Liver (tissue), 9 donors: ENCODE data around the gene GRAMD4. TPM values are rescaled to one million over a fixed set of nuclear protein-coding genes. Genes with fewer than 3 reads are reported as not detected.

Experiments
- DNase-seq: peaks from one replicate; pipeline ENCODE4 v3.0.0-alpha.2; 2017; ENCODE audit warnings: low spot score
- H3K27ac ChIP-seq, 2 donors: one replicate each; pipeline ENCODE4 v1.7.0; 2013; ENCODE audit warnings: inconsistent platforms in 2 of 2, low read length in 2 of 2, control low read depth in 1 of 2, low read depth in 1 of 2, mild to moderate bottlenecking in 1 of 2
- H3K27me3 ChIP-seq, 4 donors: one replicate each; pipeline versions ENCODE4 v1.6.1 to v1.7.0; 2013; ENCODE audit warnings: low read length in 3 of 4, inconsistent platforms in 1 of 4, mild to moderate bottlenecking in 1 of 4, moderate library complexity in 1 of 4; ENCODE audit not compliant: control insufficient read depth in 4 of 4, insufficient read depth in 4 of 4
- H3K36me3 ChIP-seq, 4 donors: one replicate each; pipeline versions ENCODE4 v1.6.1 to v1.7.0; 2013; ENCODE audit warnings: low read length in 3 of 4, mild to moderate bottlenecking in 3 of 4, low read depth in 1 of 4, moderate library complexity in 1 of 4; ENCODE audit not compliant: control insufficient read depth in 4 of 4, insufficient read depth in 3 of 4
- H3K4me1 ChIP-seq, 4 donors: one replicate each; pipeline versions ENCODE4 v1.6.1 to v1.7.0; 2013; ENCODE audit warnings: low read length in 3 of 4, mild to moderate bottlenecking in 3 of 4, moderate library complexity in 1 of 4; ENCODE audit not compliant: control insufficient read depth in 4 of 4, insufficient read depth in 4 of 4
- H3K4me3 ChIP-seq, 3 donors: one replicate each; pipeline versions ENCODE4 v1.6.1 to v1.7.0; 2013; ENCODE audit warnings: low read length in 3 of 3, control low read depth in 1 of 3, low read depth in 1 of 3, mild to moderate bottlenecking in 1 of 3
- H3K9ac ChIP-seq, 2 donors: one replicate each; pipeline ENCODE4 v1.7.0; 2013; ENCODE audit warnings: low read length in 2 of 2, mild to moderate bottlenecking in 2 of 2, moderate library complexity in 2 of 2, control low read depth in 1 of 2, low read depth in 1 of 2
- H3K9me3 ChIP-seq, 4 donors: one replicate each; pipeline versions ENCODE4 v1.6.1 to v1.7.0; 2013; ENCODE audit warnings: low read length in 3 of 4; ENCODE audit not compliant: control insufficient read depth in 4 of 4
- ATF3 ChIP-seq: IDR thresholded peaks from 2 replicates; pipeline ENCODE4 v1.6.1; 2016; ENCODE audit warnings: antibody characterized with exemption
- CTCF ChIP-seq: fragments of 150-350 bp; IDR thresholded peaks from 2 replicates; pipeline ENCODE4 v1.5.1; 2017; ENCODE audit warnings: improper control_type of control experiment, low read depth, low read length; ENCODE audit not compliant: missing input control
- EGR1 ChIP-seq, 2 donors: IDR thresholded peaks; 2 replicates each; pipeline ENCODE4 v1.6.1; 2016 to 2018; ENCODE audit warnings: antibody characterized with exemption in 2 of 2, low read depth in 2 of 2
- FOXA1 ChIP-seq: IDR thresholded peaks from 2 replicates; pipeline ENCODE4 v1.6.1; 2016; ENCODE audit warnings: antibody characterized with exemption
- GABPA ChIP-seq, 2 donors: IDR thresholded peaks in 1 of 2; conservative IDR thresholded peaks in 1 of 2; 2 replicates each; pipeline ENCODE4 v1.6.1; 2016; ENCODE audit warnings: antibody characterized with exemption in 2 of 2, mild to moderate bottlenecking in 1 of 2, moderate library complexity in 1 of 2
- HNF4A ChIP-seq, 2 donors: conservative IDR thresholded peaks; 2 replicates each; pipeline ENCODE4 v1.6.1; 2016; ENCODE audit warnings: antibody characterized with exemption in 2 of 2, mild to moderate bottlenecking in 2 of 2
- HNF4G ChIP-seq: IDR thresholded peaks from 2 replicates; pipeline ENCODE4 v1.6.1; 2016; ENCODE audit warnings: antibody characterized with exemption
- JUND ChIP-seq, 2 donors: IDR thresholded peaks; 2 replicates each; pipeline ENCODE4 v1.6.1; 2016; ENCODE audit warnings: antibody characterized with exemption in 2 of 2
- NR2F2 ChIP-seq: IDR thresholded peaks from 2 replicates; pipeline ENCODE4 v1.6.1; 2016; ENCODE audit warnings: antibody characterized with exemption
- RAD21 ChIP-seq, 2 donors: IDR thresholded peaks; 2 replicates each; pipeline ENCODE4 v1.6.1; 2016; ENCODE audit warnings: antibody characterized with exemption in 2 of 2, mild to moderate bottlenecking in 2 of 2
- REST ChIP-seq: IDR thresholded peaks from 2 replicates; pipeline ENCODE4 v1.6.1; 2016; ENCODE audit warnings: antibody characterized with exemption, mild to moderate bottlenecking
- RXRA ChIP-seq, 2 donors: IDR thresholded peaks; 2 replicates each; pipeline ENCODE4 v1.6.1; 2017 to 2018; ENCODE audit warnings: antibody characterized with exemption in 2 of 2, mild to moderate bottlenecking in 1 of 2
- SP1 ChIP-seq: IDR thresholded peaks from 2 replicates; pipeline ENCODE4 v1.6.1; 2018; ENCODE audit warnings: antibody characterized with exemption, mild to moderate bottlenecking
- YY1 ChIP-seq: IDR thresholded peaks from 2 replicates; pipeline ENCODE4 v1.6.1; 2016; ENCODE audit warnings: antibody characterized with exemption, mild to moderate bottlenecking
- ZBTB33 ChIP-seq: IDR thresholded peaks from 2 replicates; pipeline ENCODE4 v1.6.1; 2016; ENCODE audit warnings: antibody characterized with exemption
- WGBS: extraction: QIAGEN DNeasy Blood & Tissue Kit; methylation state at CpG from one replicate; pipeline ENCODE4 v1.1.7; 2013; 5-methylcytosine and 5-hydroxymethylcytosine counted together
- polyA plus RNA-seq, 2 donors: library from polyadenylated mRNA; stranded (reverse) in 1 of 2; unstranded in 1 of 2; fragments of 200-250 nt in 1 of 2; fragments of >200 nt in 1 of 2; fragmentation: Nextera tagmentation in 1 of 2; extraction: Ambion mirVana in 1 of 2; gene quantifications; one replicate each; pipeline versions ENCODE4 v1.2.1 to v1.2.3, GENCODE V29; 2013 to 2015
- total RNA-seq, 2 donors: library from RNA; depleted of rRNA; stranded (reverse); fragments of >200 nt; gene quantifications; one replicate each; pipeline ENCODE4 v1.2.3, GENCODE V29; 2014
- donor health status: healthy.
- donor health status: healthy.
- donor health status: healthy.
- donor health status: healthy.
- donor health status: healthy.

GRAMD4 gene
- total and polyA plus RNA-seq, 4 donors = 2.7 to 53.5 (median 21.6) TPM

GRCh38 chr22:46635756-46636155 is 15.6 kb downstream of the GRAMD4 start:
- Histone ChIP-seq H3K4me1 (peaks cover 0 to 40% (median 14%) of the 10 kb centered on the region in 4 donors), H3K36me3 (no peaks in the 10 kb centered on the region), H3K9me3 (no peaks in the 10 kb centered on the region), H3K27ac (peak overlapping the region; percentile 77 to 93), H3K27me3 (no peaks in the 10 kb centered on the region), H3K9ac (no peak overlapping the region), H3K4me3 (peak overlapping the region in 1 of 3 donors; percentile 47)
- TF ChIP-seq ATF3 (no peak), EGR1 (IDR thresholded peaks at IDR 0.05; ENCODE audit: low read depth in 2 of 2) (no peak), JUND (IDR thresholded peaks at IDR 0.05) (no peak), CTCF (no peak), ZBTB33 (no peak), HNF4G (no peak), GABPA (IDR thresholded peaks at IDR 0.05 in 1 of 2, conservative IDR thresholded peaks at IDR 0.05 in 1 of 2) (no peak), SP1 (no peak), NR2F2 (no peak), HNF4A (conservative IDR thresholded peaks at IDR 0.05) (no peak), RAD21 (IDR thresholded peaks at IDR 0.05) (no peak), RXRA (IDR thresholded peaks at IDR 0.05) (no peak), YY1 (no peak), REST (no peak), FOXA1 (no peak)
- no peak for DNase-seq
- WGBS = 43% methylated on average over 11 of the region's 11 CpGs
